B cell (primary cell): Measurements from ENCODE around the gene NRROS. TPM values are rescaled to one million over a fixed set of nuclear protein-coding genes. Genes with fewer than 3 reads are reported as not detected.

ENCODE experiments used
- ATAC-seq: fragments of 200-7000 bp; cut with Tn5 transposase; one replicate; pipeline ENCODE4 v1.10.0; 2021; ENCODE audit warnings: low read depth, mild to moderate bottlenecking, moderate number of reproducible peaks, moderate library complexity
- CTCF ChIA-PET: fragments of 350-600 bp; sonication (Branson Sonifier 250); formaldehyde crosslinking; loops from one replicate; lab custom pipeline; 2021; ENCODE audit warnings: antibody characterized with exemption, inconsistent platforms; lab: Charles Lee
- POLR2A ChIA-PET: fragments of 350-600 bp; sonication (Branson Sonifier 250); formaldehyde crosslinking; loops from one replicate; lab custom pipeline; 2021; ENCODE audit warnings: antibody characterized with exemption; lab: Charles Lee
- DNase-seq: peaks from one replicate; pipeline ENCODE4 v3.0.0; 2013
- H2AFZ ChIP-seq: 2 replicates; pipeline ENCODE4 v1.6.1; 2012; ENCODE audit warnings: mild to moderate bottlenecking, low read depth, low read length; ENCODE audit not compliant: insufficient read depth, poor library complexity, severe bottlenecking
- H3K27ac ChIP-seq, 2 donors: 1 replicate in 1 of 2; 2 replicates in 1 of 2; pipeline ENCODE4 v1.5.1; 2012 to 2013; ENCODE audit warnings: low read length in 2 of 2, mild to moderate bottlenecking in 2 of 2, moderate library complexity in 1 of 2
- H3K27me3 ChIP-seq, 4 experiments: fragments of 200-600 bp in 1 of 4; sonication (generic) in 1 of 4; replicated peaks in 1 of 4; 1 replicate in 2 of 4; 2 replicates in 2 of 4; pipeline versions ENCODE4 v1.6.1 to v1.7.0; 2013 to 2016; ENCODE audit warnings: low read length in 3 of 4, mild to moderate bottlenecking in 2 of 4, mixed read lengths in 1 of 4, moderate library complexity in 1 of 4; ENCODE audit not compliant: insufficient read depth in 4 of 4, control insufficient read depth in 3 of 4; ENCODE audit errors: control extremely low read depth in 1 of 4
- H3K36me3 ChIP-seq, 2 experiments: replicated peaks in 1 of 2; 1 replicate in 1 of 2; 2 replicates in 1 of 2; pipeline versions ENCODE4 v1.6.1 to v1.7.1; 2013; ENCODE audit warnings: low read length in 1 of 2; ENCODE audit not compliant: insufficient read depth in 2 of 2, control insufficient read depth in 1 of 2; ENCODE audit errors: control extremely low read depth in 1 of 2, extremely low read depth in 1 of 2
- H3K4me1 ChIP-seq, 2 donors: fragments of 200-600 bp in 1 of 2; sonication (generic) in 1 of 2; 1 replicate in 1 of 2; 2 replicates in 1 of 2; pipeline versions ENCODE4 v1.5.1 to v1.6.1; 2013 to 2017; ENCODE audit warnings: low read length in 2 of 2; ENCODE audit not compliant: control insufficient read depth in 2 of 2, insufficient read depth in 2 of 2
- H3K4me2 ChIP-seq: replicated peaks from 2 replicates; pipeline ENCODE3; 2012; ENCODE audit warnings: mild to moderate bottlenecking, low read depth, low read length; ENCODE audit not compliant: poor library complexity, severe bottlenecking
- H3K4me3 ChIP-seq, 5 experiments: fragments of 200-600 bp in 1 of 5; sonication (generic) in 1 of 5; 1 replicate in 3 of 5; 2 replicates in 2 of 5; pipeline versions ENCODE4 v1.5.1 to v1.7.0; 2011 to 2016; ENCODE audit warnings: low read length in 4 of 5, mild to moderate bottlenecking in 4 of 5, low read depth in 2 of 5, control low read depth in 1 of 5, moderate library complexity in 1 of 5; ENCODE audit not compliant: insufficient read depth in 1 of 5; ENCODE audit errors: control extremely low read depth in 1 of 5, extremely low read depth in 1 of 5
- H3K79me2 ChIP-seq: fragments of 200-600 bp; sonication (generic); one replicate; pipeline ENCODE4 v1.6.0; 2016; ENCODE audit warnings: low read length; ENCODE audit not compliant: control insufficient read depth, insufficient read depth
- H3K9ac ChIP-seq: fragments of 200-600 bp; sonication (generic); 2 replicates; pipeline ENCODE4 v1.6.1; 2017; ENCODE audit warnings: mild to moderate bottlenecking, low read length, moderate library complexity
- H3K9me3 ChIP-seq, 3 donors: one replicate each; pipeline versions ENCODE4 v1.6.1 to v1.7.1; 2013; ENCODE audit warnings: low read length in 2 of 3; ENCODE audit not compliant: control insufficient read depth in 2 of 3, insufficient read depth in 1 of 3; ENCODE audit errors: control extremely low read depth in 1 of 3
- H4K20me1 ChIP-seq: 2 replicates; pipeline ENCODE4 v1.6.0; 2012; ENCODE audit warnings: mild to moderate bottlenecking, low read length; ENCODE audit not compliant: insufficient read depth, control insufficient read depth, poor library complexity, severe bottlenecking
- H3K27ac Mint-ChIP-seq: one replicate; pipeline ENCODE4 v1.8.0; 2021; ENCODE audit warnings: mixed read lengths
- H3K27me3 Mint-ChIP-seq: one replicate; pipeline ENCODE4 v1.8.0; 2021; ENCODE audit warnings: mixed read lengths
- H3K4me1 Mint-ChIP-seq: one replicate; pipeline ENCODE4 v1.8.0; 2021; ENCODE audit warnings: mixed read lengths
- H3K4me3 Mint-ChIP-seq: one replicate; pipeline ENCODE4 v1.8.0; 2021; ENCODE audit warnings: mixed read lengths
- H3K9me3 Mint-ChIP-seq: one replicate; pipeline ENCODE4 v1.8.0; 2022; ENCODE audit warnings: mixed read lengths; ENCODE audit not compliant: insufficient read depth
- EZH2 ChIP-seq: IDR thresholded peaks from 2 replicates; pipeline ENCODE4 v1.6.1; 2012; ENCODE audit warnings: borderline replicate concordance, low read depth, mild to moderate bottlenecking, moderate library complexity, low read length; ENCODE audit not compliant: insufficient read depth, poor library complexity, severe bottlenecking
- WGBS: methylation state at CpG from one replicate; pipeline ENCODE4 v1.1.5; 2013; ENCODE audit warnings: missing lambda C conversion rate; ENCODE audit not compliant: insufficient coverage; 5-methylcytosine and 5-hydroxymethylcytosine counted together
- intact Hi-C: fragments of 100-400 bp; cut with micrococcal nuclease; formaldehyde crosslinking; loops from one replicate; pipeline ENCODE4 v1.10.0; 2022
- polyA plus RNA-seq: library from polyadenylated mRNA; depleted of rRNA; stranded (reverse); fragments of >200 nt; gene quantifications from 2 replicates; pipeline ENCODE4 v1.2.3, GENCODE V29; 2012
- small RNA-seq: library from RNA; depleted of rRNA; stranded (forward); fragments of <200 nt; gene quantifications from one replicate; pipeline ENCODE3, GENCODE V24; 2012; ENCODE audit warnings: low replicate concordance, low read depth; ENCODE audit not compliant: insufficient read length
- total RNA-seq, 2 donors: library from RNA; stranded (reverse); fragments of 120-200 nt in 1 of 2; gene quantifications; 1 replicate in 1 of 2; 2 replicates in 1 of 2; pipeline versions ENCODE4 v1.2.3 to v1.2.4, GENCODE V29; 2013 to 2022
- TF ChIP-seq, protein P1 (sequence below): fragments of 200-600 bp; IDR thresholded peaks from one replicate; pipeline ENCODE4 v1.8.0; 2022; ENCODE audit warnings: antibody characterized with exemption, mild to moderate bottlenecking

Gene NRROS
- total and polyA plus RNA-seq, 2 donors (not counting 1 experiment from before 2014, with no cell fraction given): 40.1 to 87.9 TPM

DNA sequence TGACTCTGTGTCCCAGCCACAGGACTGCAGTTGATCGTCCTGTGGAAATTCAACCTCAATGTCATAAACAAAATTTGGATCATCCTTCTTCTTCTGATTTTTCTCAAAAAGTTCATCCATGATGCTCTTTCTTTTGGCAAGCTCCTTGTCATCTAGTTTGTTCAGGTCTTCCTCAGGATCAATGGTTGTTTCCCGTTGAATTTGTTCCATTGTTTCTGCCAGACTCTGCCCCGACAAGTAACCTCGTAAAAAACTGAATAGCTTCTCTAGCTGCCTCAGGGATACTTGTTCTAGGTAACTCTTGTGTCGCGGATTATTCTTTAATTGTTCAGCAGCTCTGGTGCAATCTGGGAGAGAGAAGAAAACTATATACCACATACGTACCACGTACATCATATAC is 68.1 kb downstream of the NRROS start:
- Histone ChIP-seq H3K4me3 (no peak overlapping the region), H3K9me3 (no peaks in the 10 kb centered on the region), H3K79me2 (no peaks in the 10 kb centered on the region), H3K27ac (no peak overlapping the region), H3K4me2 (no peak overlapping the region), H3K27me3 (no peaks in the 10 kb centered on the region), H3K36me3 (no peaks in the 10 kb centered on the region), H2AFZ (no peak overlapping the region), H3K4me1 (peaks cover 6 to 7% of the 10 kb centered on the region in 2 donors), H3K9ac (no peak overlapping the region), H4K20me1 (no peaks in the 10 kb centered on the region)
- Mint-ChIP-seq H3K4me3 (no peak overlapping the region), H3K27ac (no peak overlapping the region), H3K27me3 (no peaks in the 10 kb centered on the region), H3K9me3 (no peaks in the 10 kb centered on the region), H3K4me1 (peaks cover 9% of the 10 kb centered on the region)
- intact Hi-C loops: no loop called here
- TF ChIP-seq, protein P1, sequence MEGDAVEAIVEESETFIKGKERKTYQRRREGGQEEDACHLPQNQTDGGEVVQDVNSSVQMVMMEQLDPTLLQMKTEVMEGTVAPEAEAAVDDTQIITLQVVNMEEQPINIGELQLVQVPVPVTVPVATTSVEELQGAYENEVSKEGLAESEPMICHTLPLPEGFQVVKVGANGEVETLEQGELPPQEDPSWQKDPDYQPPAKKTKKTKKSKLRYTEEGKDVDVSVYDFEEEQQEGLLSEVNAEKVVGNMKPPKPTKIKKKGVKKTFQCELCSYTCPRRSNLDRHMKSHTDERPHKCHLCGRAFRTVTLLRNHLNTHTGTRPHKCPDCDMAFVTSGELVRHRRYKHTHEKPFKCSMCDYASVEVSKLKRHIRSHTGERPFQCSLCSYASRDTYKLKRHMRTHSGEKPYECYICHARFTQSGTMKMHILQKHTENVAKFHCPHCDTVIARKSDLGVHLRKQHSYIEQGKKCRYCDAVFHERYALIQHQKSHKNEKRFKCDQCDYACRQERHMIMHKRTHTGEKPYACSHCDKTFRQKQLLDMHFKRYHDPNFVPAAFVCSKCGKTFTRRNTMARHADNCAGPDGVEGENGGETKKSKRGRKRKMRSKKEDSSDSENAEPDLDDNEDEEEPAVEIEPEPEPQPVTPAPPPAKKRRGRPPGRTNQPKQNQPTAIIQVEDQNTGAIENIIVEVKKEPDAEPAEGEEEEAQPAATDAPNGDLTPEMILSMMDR: no peak
- CTCF ChIA-PET: interaction anchor here (1.0 to 1.8 kb wide), 2 partner anchors 98 to 130 kb away, joined by 3 to 5 read pairs; no protein-coding TSS in a partner anchor
- WGBS: 100% methylated on average over 4 of the region's 8 CpGs
- POLR2A ChIA-PET: no interaction called here
- no peak for DNase-seq
- ATAC-seq: no peak

DNA sequence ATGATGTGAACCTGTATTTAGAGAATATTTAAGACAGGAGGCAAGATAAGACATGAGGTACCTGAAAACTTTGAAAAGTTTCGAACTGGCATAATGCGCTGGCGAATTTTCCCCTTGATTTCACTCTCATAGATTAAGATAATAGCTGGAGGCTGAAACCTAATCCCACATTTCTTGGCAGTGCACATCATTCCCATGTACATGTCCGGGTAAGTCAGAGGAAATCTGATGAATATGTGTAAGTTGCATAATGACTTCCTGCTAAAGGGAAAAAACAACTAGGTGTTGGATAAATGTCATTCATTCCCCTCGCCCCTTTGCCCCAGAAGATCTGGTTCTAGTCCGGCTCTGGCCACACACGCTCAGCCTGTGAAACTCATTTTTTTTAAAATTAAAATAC is 69.0 kb downstream of the NRROS start:
- Histone ChIP-seq H3K9ac (no peak overlapping the region), H4K20me1 (no peaks in the 10 kb centered on the region), H3K79me2 (peaks cover 3% of the 10 kb centered on the region), H3K4me3 (no peak overlapping the region), H3K27ac (no peak overlapping the region), H3K4me1 (peaks cover 13 to 16% of the 10 kb centered on the region in 2 donors), H3K4me2 (no peak overlapping the region), H2AFZ (no peak overlapping the region), H3K36me3 (no peaks in the 10 kb centered on the region), H3K27me3 (no peaks in the 10 kb centered on the region), H3K9me3 (no peaks in the 10 kb centered on the region)
- H3K4me1 Mint-ChIP-seq: peaks cover 14% of the 10 kb centered on the region
- ChIA-PET CTCF (interaction anchor here (1.3 kb wide), 1 partner anchor 11 kb away, joined by 3 read pairs; no protein-coding TSS in a partner anchor), POLR2A (no interaction called here)
- DNase-seq (no peak), ATAC-seq (no peak)
- TF ChIP-seq, protein P1: no peak
- TF ChIP-seq EZH2: no peak
- H3K27ac Mint-ChIP-seq: no peak overlapping the region
- no peaks in the 10 kb centered on the region for H3K9me3 Mint-ChIP-seq
- H3K27me3 Mint-ChIP-seq: no peaks in the 10 kb centered on the region
- 98% methylated on average over 6 of the region's 7 CpGs for WGBS
- intact Hi-C loops: no loop called here
- H3K4me3 Mint-ChIP-seq: no peak overlapping the region

Small RNA genes within 50 kb of the gene (small RNA-seq; reads per million reads assigned to genes)
- gene RNU6-646P: not detected

Other genes with a start within 250 kb of the NRROS start
- 107 and 114 TPM in 2 replicates for gene UBXN7, start 207.3 kb upstream of the NRROS start, total RNA-seq
- gene UBXN7, start 207.3 kb upstream of the NRROS start, polyA plus RNA-seq: 7.4 and 13.8 TPM in 2 replicates
- gene RNF168, start 135.9 kb upstream of the NRROS start, total RNA-seq: 42.4 and 42.7 TPM in 2 replicates
- 3.4 and 3.6 TPM in 2 replicates for gene RNF168, start 135.9 kb upstream of the NRROS start, polyA plus RNA-seq
- not detected in 2 replicates for gene SMCO1, start 124.3 kb upstream of the NRROS start, total RNA-seq
- not detected in 2 replicates for gene SMCO1, start 124.3 kb upstream of the NRROS start, polyA plus RNA-seq
- gene WDR53, start 71.1 kb upstream of the NRROS start, total RNA-seq: 18.2 and 21.0 TPM in 2 replicates
- 8.2 and 8.4 TPM in 2 replicates for gene WDR53, start 71.1 kb upstream of the NRROS start, polyA plus RNA-seq
- gene FBXO45, start 71.0 kb upstream of the NRROS start, total RNA-seq: 4.7 and 5.2 TPM in 2 replicates
- 0.98 and 1.4 TPM in 2 replicates for gene FBXO45, start 71.0 kb upstream of the NRROS start, polyA plus RNA-seq
- gene CEP19, start 72.6 kb downstream of the NRROS start, total RNA-seq: 4.6 and 5.0 TPM in 2 replicates
- gene CEP19, start 72.6 kb downstream of the NRROS start, polyA plus RNA-seq: 0.45 and 1.8 TPM in 2 replicates
- gene PIGX, start 72.7 kb downstream of the NRROS start, total RNA-seq: 18.9 and 21.5 TPM in 2 replicates
- gene PIGX, start 72.7 kb downstream of the NRROS start, polyA plus RNA-seq: 4.9 and 9.6 TPM in 2 replicates
- gene PAK2, start 100.2 kb downstream of the NRROS start, total RNA-seq: 81.7 and 97.7 TPM in 2 replicates
- gene PAK2, start 100.2 kb downstream of the NRROS start, polyA plus RNA-seq: 16.4 and 18.1 TPM in 2 replicates
- gene SENP5, start 228.2 kb downstream of the NRROS start, total RNA-seq: 51.5 and 58.4 TPM in 2 replicates
- gene SENP5, start 228.2 kb downstream of the NRROS start, polyA plus RNA-seq: 9.2 and 9.7 TPM in 2 replicates